CD14-positive monocyte (primary cell): Measurements from ENCODE around the gene SYNDIG1. TPM values are rescaled to one million over a fixed set of nuclear protein-coding genes. Genes with fewer than 3 reads are reported as not detected.

Source experiments
- DNase-seq, 3 donors: peaks; one replicate each; pipeline ENCODE4 v3.0.0-alpha.2; 2011 to 2022
- H2AFZ ChIP-seq: 2 replicates; pipeline ENCODE4 v1.6.0; 2012; ENCODE audit warnings: mild to moderate bottlenecking, low read depth, low read length, inconsistent platforms; ENCODE audit not compliant: insufficient read depth, poor library complexity, severe bottlenecking
- H3K27ac ChIP-seq, 2 donors: 1 replicate in 1 of 2; 2 replicates in 1 of 2; pipeline ENCODE4 v1.5.1; 2012 to 2013; ENCODE audit warnings: low read length in 2 of 2, control low read depth in 1 of 2, inconsistent platforms in 1 of 2, low read depth in 1 of 2, mild to moderate bottlenecking in 1 of 2
- H3K27me3 ChIP-seq, 2 donors: one replicate each; pipeline versions ENCODE4 v1.6.0 to v1.6.1; 2011 to 2013; ENCODE audit warnings: low read length in 2 of 2; ENCODE audit not compliant: control insufficient read depth in 2 of 2, insufficient read depth in 2 of 2
- H3K36me3 ChIP-seq, 2 donors: replicated peaks in 1 of 2; 1 replicate in 1 of 2; 2 replicates in 1 of 2; pipeline versions ENCODE4 v1.5.1 to v1.6.1; 2012 to 2013; ENCODE audit warnings: low read length in 2 of 2, control low read depth in 1 of 2, inconsistent platforms in 1 of 2, mild to moderate bottlenecking in 1 of 2; ENCODE audit not compliant: insufficient read depth in 2 of 2, control insufficient read depth in 1 of 2
- H3K4me1 ChIP-seq, 2 donors: 1 replicate in 1 of 2; 2 replicates in 1 of 2; pipeline versions ENCODE4 v1.5.1 to v1.6.1; 2012 to 2013; ENCODE audit warnings: low read length in 2 of 2, control low read depth in 1 of 2, inconsistent platforms in 1 of 2, mild to moderate bottlenecking in 1 of 2, moderate library complexity in 1 of 2; ENCODE audit not compliant: insufficient read depth in 2 of 2, control insufficient read depth in 1 of 2
- H3K4me2 ChIP-seq: replicated peaks from 2 replicates; pipeline ENCODE3; 2012; ENCODE audit warnings: low read length, moderate library complexity, mild to moderate bottlenecking; ENCODE audit not compliant: poor library complexity, severe bottlenecking; ENCODE audit errors: extremely low read depth
- H3K4me3 ChIP-seq, 3 experiments: fragments of 200-600 bp in 1 of 3; sonication (generic) in 1 of 3; replicated peaks in 1 of 3; 1 replicate in 2 of 3; 2 replicates in 1 of 3; pipeline ENCODE4 v1.5.1; 2011 to 2013; ENCODE audit warnings: low read length in 3 of 3, mild to moderate bottlenecking in 3 of 3, control low read depth in 2 of 3, low read depth in 2 of 3, inconsistent platforms in 1 of 3, moderate library complexity in 1 of 3
- H3K79me2 ChIP-seq: 2 replicates; pipeline ENCODE4 v1.6.0; 2012; ENCODE audit warnings: mild to moderate bottlenecking, control low read depth, inconsistent platforms, low read length, moderate library complexity; ENCODE audit not compliant: insufficient read depth
- H3K9ac ChIP-seq: 2 replicates; pipeline ENCODE4 v1.6.0; 2017; ENCODE audit warnings: low read length, mild to moderate bottlenecking; ENCODE audit not compliant: insufficient read depth, poor library complexity, severe bottlenecking
- H3K9me3 ChIP-seq, 2 donors: replicated peaks in 1 of 2; 1 replicate in 1 of 2; 2 replicates in 1 of 2; pipeline versions ENCODE4 v1.5.1 to v1.6.1; 2012 to 2013; ENCODE audit warnings: low read length in 2 of 2, control low read depth in 1 of 2; ENCODE audit not compliant: control insufficient read depth in 1 of 2, insufficient read depth in 1 of 2
- H4K20me1 ChIP-seq: 2 replicates; pipeline ENCODE4 v1.6.0; 2012; ENCODE audit warnings: mild to moderate bottlenecking, low read length, control low read depth, moderate library complexity; ENCODE audit not compliant: insufficient read depth
- H3K27ac Mint-ChIP-seq, 7 donors: one replicate each; pipeline ENCODE4 v1.8.0; 2020; ENCODE audit warnings: mild to moderate bottlenecking in 7 of 7, mixed read lengths in 7 of 7, moderate library complexity in 6 of 7, inconsistent platforms in 2 of 7
- H3K27me3 Mint-ChIP-seq, 3 donors: one replicate each; pipeline ENCODE4 v1.8.0; 2021 to 2022; ENCODE audit warnings: low read depth in 3 of 3, mild to moderate bottlenecking in 3 of 3, mixed read lengths in 3 of 3, moderate library complexity in 3 of 3, inconsistent platforms in 1 of 3
- H3K36me3 Mint-ChIP-seq, 2 donors: one replicate each; pipeline ENCODE4 v1.8.0; 2020; ENCODE audit warnings: mixed read lengths in 2 of 2, inconsistent platforms in 1 of 2, mild to moderate bottlenecking in 1 of 2
- H3K4me1 Mint-ChIP-seq: one replicate; pipeline ENCODE4 v1.8.0; 2020; ENCODE audit warnings: mild to moderate bottlenecking, mixed read lengths
- H3K4me3 Mint-ChIP-seq, 2 donors: one replicate each; pipeline ENCODE4 v1.8.0; 2020; ENCODE audit warnings: mild to moderate bottlenecking in 2 of 2, mixed read lengths in 2 of 2, moderate library complexity in 1 of 2
- H3K9me3 Mint-ChIP-seq, 7 donors: one replicate each; pipeline ENCODE4 v1.8.0; 2020 to 2022; ENCODE audit warnings: mixed read lengths in 7 of 7, mild to moderate bottlenecking in 6 of 7, moderate library complexity in 6 of 7, inconsistent platforms in 2 of 7
- WGBS: methylation state at CpG from one replicate; pipeline ENCODE4 v1.1.5; 2013; ENCODE audit warnings: missing lambda C conversion rate; ENCODE audit not compliant: insufficient coverage; 5-methylcytosine and 5-hydroxymethylcytosine counted together
- intact Hi-C, 2 donors: fragments of 100-400 bp; cut with micrococcal nuclease; formaldehyde crosslinking; loops; one replicate each; pipeline versions ENCODE4 v1.15.0 to v1.15.1; 2023
- polyA plus RNA-seq, 3 donors: library from polyadenylated mRNA; depleted of rRNA in 1 of 3; unstranded in 2 of 3; stranded (reverse) in 1 of 3; fragments of 300-500 nt in 2 of 3; fragments of >200 nt in 1 of 3; fragmentation: Illumina TruSeq in 2 of 3; gene quantifications; 1 replicate in 2 of 3; 2 replicates in 1 of 3; pipeline ENCODE4 v1.2.3, GENCODE V29; 2012 to 2021
- TF ChIP-seq, protein P1 (sequence below): fragments of 200-600 bp; IDR thresholded peaks from one replicate; pipeline ENCODE4 v1.8.0; 2022; ENCODE audit warnings: antibody characterized with exemption, mild to moderate bottlenecking

Gene SYNDIG1
- polyA plus RNA-seq, 3 donors, result not detected

DNA sequence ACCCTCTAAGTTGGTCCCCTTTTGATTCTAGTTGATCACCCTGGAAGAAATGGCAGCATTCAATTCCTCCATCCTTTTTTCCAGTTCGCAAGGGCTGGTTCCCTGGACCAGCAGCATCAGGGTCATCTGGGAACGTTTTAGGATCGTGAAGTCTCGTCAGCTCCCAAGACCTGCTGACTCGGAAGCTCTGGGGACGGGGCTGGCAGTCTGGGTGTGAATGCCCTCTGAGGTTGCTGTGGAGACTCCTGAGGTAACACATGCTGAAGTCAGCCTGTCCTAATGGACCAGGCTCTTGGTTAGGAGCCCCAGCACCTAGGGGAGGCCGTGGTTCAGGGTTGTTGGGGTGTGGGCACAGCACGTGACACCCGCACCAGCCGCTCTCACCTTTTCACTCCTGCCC is 164.1 kb downstream of the SYNDIG1 start:
- Histone ChIP-seq H3K36me3 (no peaks in the 10 kb centered on the region), H3K27ac (no peak overlapping the region), H3K4me3 (no peak overlapping the region), H3K27me3 (no peaks in the 10 kb centered on the region), H3K4me2 (no peak overlapping the region), H2AFZ (no peak overlapping the region), H4K20me1 (no peaks in the 10 kb centered on the region), H3K9me3 (no peaks in the 10 kb centered on the region), H3K4me1 (peaks cover 9 to 10% of the 10 kb centered on the region in 2 donors), H3K9ac (no peak overlapping the region), H3K79me2 (no peaks in the 10 kb centered on the region)
- Mint-ChIP-seq H3K27ac (no peak overlapping the region), H3K4me3 (no peak overlapping the region), H3K4me1 (peaks cover 22% of the 10 kb centered on the region), H3K27me3 (peaks cover 0 to 6% (median 2%) of the 10 kb centered on the region in 3 donors), H3K36me3 (no peaks in the 10 kb centered on the region), H3K9me3 (no peaks in the 10 kb centered on the region)
- intact Hi-C loops, result no loop called here
- no peak for DNase-seq
- TF ChIP-seq, protein P1, sequence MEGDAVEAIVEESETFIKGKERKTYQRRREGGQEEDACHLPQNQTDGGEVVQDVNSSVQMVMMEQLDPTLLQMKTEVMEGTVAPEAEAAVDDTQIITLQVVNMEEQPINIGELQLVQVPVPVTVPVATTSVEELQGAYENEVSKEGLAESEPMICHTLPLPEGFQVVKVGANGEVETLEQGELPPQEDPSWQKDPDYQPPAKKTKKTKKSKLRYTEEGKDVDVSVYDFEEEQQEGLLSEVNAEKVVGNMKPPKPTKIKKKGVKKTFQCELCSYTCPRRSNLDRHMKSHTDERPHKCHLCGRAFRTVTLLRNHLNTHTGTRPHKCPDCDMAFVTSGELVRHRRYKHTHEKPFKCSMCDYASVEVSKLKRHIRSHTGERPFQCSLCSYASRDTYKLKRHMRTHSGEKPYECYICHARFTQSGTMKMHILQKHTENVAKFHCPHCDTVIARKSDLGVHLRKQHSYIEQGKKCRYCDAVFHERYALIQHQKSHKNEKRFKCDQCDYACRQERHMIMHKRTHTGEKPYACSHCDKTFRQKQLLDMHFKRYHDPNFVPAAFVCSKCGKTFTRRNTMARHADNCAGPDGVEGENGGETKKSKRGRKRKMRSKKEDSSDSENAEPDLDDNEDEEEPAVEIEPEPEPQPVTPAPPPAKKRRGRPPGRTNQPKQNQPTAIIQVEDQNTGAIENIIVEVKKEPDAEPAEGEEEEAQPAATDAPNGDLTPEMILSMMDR, result no peak
- WGBS, result 98% methylated on average over 6 of the region's 10 CpGs

DNA sequence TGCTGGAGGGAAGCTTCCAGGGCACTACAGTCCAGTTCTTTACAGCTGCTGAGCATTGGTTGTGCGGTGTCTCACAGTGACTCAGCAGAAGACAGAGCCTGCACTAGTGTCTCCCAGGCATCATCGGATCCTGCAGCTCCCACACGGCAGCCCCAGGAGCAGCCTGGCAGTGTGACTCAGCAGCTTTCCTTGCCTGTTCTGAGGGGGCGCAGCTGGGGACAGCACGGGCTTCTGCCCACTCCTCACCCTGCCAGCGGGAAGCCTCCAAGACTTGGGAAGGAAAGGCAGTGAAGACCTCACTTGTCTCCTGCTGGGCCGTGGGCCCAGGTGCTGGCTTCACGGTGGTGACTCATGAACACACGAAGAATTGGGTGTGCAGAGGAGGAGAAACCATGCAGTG is 165.4 kb downstream of the SYNDIG1 start:
- TF ChIP-seq, protein P1, result no peak
- H2AFZ ChIP-seq, result no peak overlapping the region
- H3K27ac Mint-ChIP-seq, result no peak overlapping the region
- no peaks in the 10 kb centered on the region for H3K9me3 Mint-ChIP-seq
- no peaks in the 10 kb centered on the region for H3K27me3 ChIP-seq
- H3K9me3 ChIP-seq, result no peaks in the 10 kb centered on the region
- no peaks in the 10 kb centered on the region for H3K36me3 ChIP-seq
- H3K4me1 ChIP-seq, result peaks cover 1 to 2% of the 10 kb centered on the region in 2 donors
- intact Hi-C loops, result no loop called here
- no peaks in the 10 kb centered on the region for H3K36me3 Mint-ChIP-seq
- no peak overlapping the region for H3K4me2 ChIP-seq
- no peak overlapping the region for H3K4me3 Mint-ChIP-seq
- no peak overlapping the region for H3K4me3 ChIP-seq
- peak in 1 of 3 donors; percentile 11 for DNase-seq
- no peak overlapping the region for H3K9ac ChIP-seq
- peaks cover 0 to 6% (median 2%) of the 10 kb centered on the region in 3 donors for H3K27me3 Mint-ChIP-seq
- H3K79me2 ChIP-seq, result no peaks in the 10 kb centered on the region
- no peak overlapping the region for H3K27ac ChIP-seq
- no peaks in the 10 kb centered on the region for H4K20me1 ChIP-seq
- 1% methylated on average over 6 of the region's 9 CpGs for WGBS
- H3K4me1 Mint-ChIP-seq, result peaks cover 10% of the 10 kb centered on the region
